Nephron progenitor cell (in vitro differentiated cells): Measurements from ENCODE around the gene SLC12A5.

Source experiments
- DNase-seq: peaks from one replicate; pipeline ENCODE4 v3.0.0; 2021
- H3K27ac Mint-ChIP-seq: 2 replicates; pipeline ENCODE4 v1.8.0; 2021; ENCODE audit warnings: mild to moderate bottlenecking, moderate library complexity, mixed read lengths
- H3K27me3 Mint-ChIP-seq: 2 replicates; pipeline ENCODE4 v1.8.0; 2021; ENCODE audit warnings: mild to moderate bottlenecking, low read depth, mixed read lengths; ENCODE audit not compliant: poor library complexity
- H3K36me3 Mint-ChIP-seq: 2 replicates; pipeline ENCODE4 v1.8.0; 2021; ENCODE audit warnings: low read depth, mixed read lengths
- H3K4me1 Mint-ChIP-seq: 2 replicates; pipeline ENCODE4 v1.8.0; 2021; ENCODE audit warnings: mixed read lengths
- H3K4me3 Mint-ChIP-seq: 2 replicates; pipeline ENCODE4 v1.8.0; 2021; ENCODE audit warnings: mild to moderate bottlenecking, moderate library complexity, mixed read lengths
- H3K9me3 Mint-ChIP-seq: 2 replicates; pipeline ENCODE4 v1.8.0; 2021; ENCODE audit warnings: mild to moderate bottlenecking, moderate library complexity, mixed read lengths
- TF ChIP-seq, protein P1 (sequence below): fragments of 200-600 bp; sonication (generic); IDR thresholded peaks from 2 replicates; pipeline ENCODE4 v1.5.0; 2021; ENCODE audit warnings: antibody characterized with exemption

SLC12A5 gene

GRCh38 chr20:46034039-46034438 is 5.0 kb downstream of the SLC12A5 start:
- peaks cover 4% of the 10 kb centered on the region for H3K4me1 Mint-ChIP-seq
- no peak for DNase-seq
- no peak overlapping the region for H3K27ac Mint-ChIP-seq
- TF ChIP-seq, protein P1, sequence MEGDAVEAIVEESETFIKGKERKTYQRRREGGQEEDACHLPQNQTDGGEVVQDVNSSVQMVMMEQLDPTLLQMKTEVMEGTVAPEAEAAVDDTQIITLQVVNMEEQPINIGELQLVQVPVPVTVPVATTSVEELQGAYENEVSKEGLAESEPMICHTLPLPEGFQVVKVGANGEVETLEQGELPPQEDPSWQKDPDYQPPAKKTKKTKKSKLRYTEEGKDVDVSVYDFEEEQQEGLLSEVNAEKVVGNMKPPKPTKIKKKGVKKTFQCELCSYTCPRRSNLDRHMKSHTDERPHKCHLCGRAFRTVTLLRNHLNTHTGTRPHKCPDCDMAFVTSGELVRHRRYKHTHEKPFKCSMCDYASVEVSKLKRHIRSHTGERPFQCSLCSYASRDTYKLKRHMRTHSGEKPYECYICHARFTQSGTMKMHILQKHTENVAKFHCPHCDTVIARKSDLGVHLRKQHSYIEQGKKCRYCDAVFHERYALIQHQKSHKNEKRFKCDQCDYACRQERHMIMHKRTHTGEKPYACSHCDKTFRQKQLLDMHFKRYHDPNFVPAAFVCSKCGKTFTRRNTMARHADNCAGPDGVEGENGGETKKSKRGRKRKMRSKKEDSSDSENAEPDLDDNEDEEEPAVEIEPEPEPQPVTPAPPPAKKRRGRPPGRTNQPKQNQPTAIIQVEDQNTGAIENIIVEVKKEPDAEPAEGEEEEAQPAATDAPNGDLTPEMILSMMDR = no peak
- H3K9me3 Mint-ChIP-seq = no peaks in the 10 kb centered on the region
- H3K36me3 Mint-ChIP-seq = no peaks in the 10 kb centered on the region
- no peak overlapping the region for H3K4me3 Mint-ChIP-seq
- H3K27me3 Mint-ChIP-seq = peaks cover 100% of the 10 kb centered on the region

GRCh38 chr20:46035253-46035652 is 6.2 kb downstream of the SLC12A5 start:
- no peaks in the 10 kb centered on the region for H3K4me1 Mint-ChIP-seq
- no peaks in the 10 kb centered on the region for H3K9me3 Mint-ChIP-seq
- no peaks in the 10 kb centered on the region for H3K36me3 Mint-ChIP-seq
- H3K27ac Mint-ChIP-seq = no peak overlapping the region
- peaks cover 97% of the 10 kb centered on the region for H3K27me3 Mint-ChIP-seq
- TF ChIP-seq, protein P1 = no peak
- H3K4me3 Mint-ChIP-seq = no peak overlapping the region
- no peak for DNase-seq

GRCh38 chr20:46035713-46036112 is 6.7 kb downstream of the SLC12A5 start:
- Mint-ChIP-seq H3K4me1 (no peaks in the 10 kb centered on the region), H3K27me3 (peaks cover 95% of the 10 kb centered on the region), H3K4me3 (no peak overlapping the region), H3K9me3 (no peaks in the 10 kb centered on the region), H3K36me3 (no peaks in the 10 kb centered on the region), H3K27ac (no peak overlapping the region)
- TF ChIP-seq, protein P1 = no peak
- DNase-seq = no peak

DNA sequence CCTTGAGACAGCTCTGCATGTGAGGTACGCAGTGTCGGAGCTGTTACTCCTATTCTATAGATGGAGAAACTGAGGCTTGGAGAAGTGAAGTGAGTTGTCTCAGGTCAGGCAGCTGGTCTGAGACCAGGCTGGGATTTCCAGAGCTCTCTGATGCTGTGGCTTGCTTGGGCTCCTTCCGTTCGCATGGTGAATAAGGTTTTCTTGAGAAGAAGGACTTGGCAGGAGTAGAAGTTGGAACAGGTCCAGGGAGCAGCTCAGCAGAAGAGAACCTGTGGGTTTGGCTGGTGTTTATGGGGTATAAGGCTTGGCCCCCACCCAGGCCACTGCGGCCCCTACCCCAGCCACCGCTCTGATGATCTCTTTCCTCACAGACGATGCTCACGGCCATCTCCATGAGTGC is 7.4 kb downstream of the SLC12A5 start:
- Mint-ChIP-seq H3K4me3 (no peak overlapping the region), H3K4me1 (no peaks in the 10 kb centered on the region), H3K27me3 (peaks cover 95% of the 10 kb centered on the region), H3K27ac (no peak overlapping the region), H3K36me3 (no peaks in the 10 kb centered on the region), H3K9me3 (no peaks in the 10 kb centered on the region)
- TF ChIP-seq, protein P1 = no peak
- no peak for DNase-seq

- H3K27ac Mint-ChIP-seq = no peak overlapping the region
- TF ChIP-seq, protein P1 = no peak
- no peak overlapping the region for H3K4me3 Mint-ChIP-seq
- no peaks in the 10 kb centered on the region for H3K4me1 Mint-ChIP-seq
- no peaks in the 10 kb centered on the region for H3K36me3 Mint-ChIP-seq
- no peak for DNase-seq
- peaks cover 95% of the 10 kb centered on the region for H3K27me3 Mint-ChIP-seq
- H3K9me3 Mint-ChIP-seq = no peaks in the 10 kb centered on the region
Measured at GRCh38 chr20:46037036-46037435, 8.0 kb downstream of the SLC12A5 start.

DNA sequence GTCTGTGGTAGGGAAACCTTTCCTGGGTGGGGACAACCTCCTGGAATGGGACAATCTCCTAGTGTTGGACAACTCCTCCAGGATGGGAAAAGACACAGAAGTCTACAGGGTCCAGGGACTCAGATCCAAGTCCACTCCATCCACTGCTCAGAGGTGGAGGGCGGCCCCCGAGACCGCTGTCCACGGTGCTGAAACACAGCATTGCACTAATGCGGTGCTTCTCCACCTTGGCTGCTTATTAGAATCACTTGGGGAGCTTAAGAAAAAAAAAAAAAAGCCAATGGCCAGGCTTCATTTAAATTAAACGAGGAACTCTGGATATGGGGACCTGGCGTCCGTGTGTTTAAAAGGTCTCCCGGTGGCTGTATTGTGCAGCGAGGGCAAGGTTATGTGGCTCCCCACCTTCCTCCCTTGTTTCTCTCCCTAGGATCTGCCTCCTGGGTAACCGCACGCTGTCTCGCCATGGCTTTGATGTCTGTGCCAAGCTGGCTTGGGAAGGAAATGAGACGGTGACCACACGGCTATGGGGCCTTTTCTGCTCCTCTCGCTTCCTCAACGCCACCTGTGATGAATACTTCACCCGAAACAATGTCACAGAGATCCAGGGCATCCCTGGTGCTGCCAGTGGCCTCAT is 12.0 kb downstream of the SLC12A5 start:
- Mint-ChIP-seq H3K27ac (no peak overlapping the region), H3K4me1 (no peaks in the 10 kb centered on the region), H3K9me3 (no peaks in the 10 kb centered on the region), H3K27me3 (peaks cover 92% of the 10 kb centered on the region), H3K4me3 (no peak overlapping the region), H3K36me3 (no peaks in the 10 kb centered on the region)
- DNase-seq = peak; percentile 98
- TF ChIP-seq, protein P1 = no peak
